Loucy (cell line): Measurements from ENCODE around the gene ZNF385B.

Source experiments
- CTCF ChIP-seq: fragments of 200-600 bp; sonication (generic); conservative IDR thresholded peaks from 2 replicates; pipeline ENCODE4 v1.5.1; 2014; ENCODE audit warnings: mild to moderate bottlenecking, antibody characterized with exemption, low read length
- EZH2phosphoT487 ChIP-seq: fragments of 200-600 bp; IDR thresholded peaks from 2 replicates; pipeline ENCODE4 v1.6.1; 2018; ENCODE audit warnings: antibody characterized with exemption, mild to moderate bottlenecking, moderate library complexity, borderline replicate concordance

GRCh38 chr2:179804206-179804605, 57.2 kb downstream of the ZNF385B start:
- TF ChIP-seq CTCF: no peak
- no peak for TF ChIP-seq EZH2phosphoT487
